ENCODE measurements around the gene NKAPL. TPM values are rescaled to one million over a fixed set of nuclear protein-coding genes. Genes with fewer than 3 reads are reported as not detected.

The NKAPL gene
- total RNA-seq, 4 donors from 2014 or later: 2.8 to 6.7 (median 4.7) TPM

DNA sequence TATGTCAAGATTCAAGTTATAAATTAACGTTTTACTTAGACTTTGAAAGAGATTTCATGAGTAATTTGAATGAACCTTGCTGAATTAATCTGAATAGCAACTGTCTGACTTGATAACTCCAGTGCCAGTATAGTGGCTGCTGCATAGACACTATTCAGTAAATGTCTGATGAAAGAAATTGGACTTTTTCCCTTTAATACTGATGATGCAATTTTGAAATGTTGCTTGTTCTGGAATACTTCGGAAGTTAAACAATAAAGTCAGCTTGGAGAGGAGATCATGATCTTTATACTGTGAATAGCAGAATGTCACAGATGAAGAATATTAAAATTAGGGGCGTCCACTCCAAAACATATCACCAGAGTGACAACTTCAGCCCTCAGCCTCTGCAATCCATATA is 18.6 kb downstream of the NKAPL start:
- Histone ChIP-seq H3K4me3 (no peak overlapping the region), H3K9me3 (peaks cover 0 to under 1% (median 0%) of the 10 kb centered on the region in 4 donors), H3K27ac (replicated peaks in 1 of 4) (no peak overlapping the region), H3K36me3 (peaks cover 25 to 51% (median 46%) of the 10 kb centered on the region in 4 donors), H3K27me3 (no peaks in the 10 kb centered on the region), H3K4me1 (peaks cover 6 to 16% (median 14%) of the 10 kb centered on the region in 4 donors)
- intact Hi-C loops (cut with DNase I): loop anchor here (5.0 kb wide), 1 partner anchor 80 kb away; no protein-coding TSS in a partner anchor
- no peak for TF ChIP-seq POLR2A (IDR thresholded peaks at IDR 0.05; ENCODE audit: low read depth)
- no peak for TF ChIP-seq EP300 (IDR thresholded peaks at IDR 0.05)
- TF ChIP-seq, protein P1, sequence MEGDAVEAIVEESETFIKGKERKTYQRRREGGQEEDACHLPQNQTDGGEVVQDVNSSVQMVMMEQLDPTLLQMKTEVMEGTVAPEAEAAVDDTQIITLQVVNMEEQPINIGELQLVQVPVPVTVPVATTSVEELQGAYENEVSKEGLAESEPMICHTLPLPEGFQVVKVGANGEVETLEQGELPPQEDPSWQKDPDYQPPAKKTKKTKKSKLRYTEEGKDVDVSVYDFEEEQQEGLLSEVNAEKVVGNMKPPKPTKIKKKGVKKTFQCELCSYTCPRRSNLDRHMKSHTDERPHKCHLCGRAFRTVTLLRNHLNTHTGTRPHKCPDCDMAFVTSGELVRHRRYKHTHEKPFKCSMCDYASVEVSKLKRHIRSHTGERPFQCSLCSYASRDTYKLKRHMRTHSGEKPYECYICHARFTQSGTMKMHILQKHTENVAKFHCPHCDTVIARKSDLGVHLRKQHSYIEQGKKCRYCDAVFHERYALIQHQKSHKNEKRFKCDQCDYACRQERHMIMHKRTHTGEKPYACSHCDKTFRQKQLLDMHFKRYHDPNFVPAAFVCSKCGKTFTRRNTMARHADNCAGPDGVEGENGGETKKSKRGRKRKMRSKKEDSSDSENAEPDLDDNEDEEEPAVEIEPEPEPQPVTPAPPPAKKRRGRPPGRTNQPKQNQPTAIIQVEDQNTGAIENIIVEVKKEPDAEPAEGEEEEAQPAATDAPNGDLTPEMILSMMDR (IDR thresholded peaks at IDR 0.05): no peak
- no peak for TF ChIP-seq POLR2AphosphoS5 (IDR thresholded peaks at IDR 0.05)
- DNase-seq (ENCODE audit: extremely low spot score): no peak
- 80% methylated on average over 3 of the region's 3 CpGs for WGBS

- peaks cover 0 to 6% (median 0%) of the 10 kb centered on the region in 4 donors for H3K9me3 ChIP-seq
- H3K36me3 ChIP-seq: peaks cover 12 to 42% (median 39%) of the 10 kb centered on the region in 4 donors
- intact Hi-C loops (cut with DNase I): loop anchor here (5.0 kb wide), 1 partner anchor 52 kb away; no protein-coding TSS in a partner anchor
- peak overlapping the region in 3 of 4 donors; percentile 74 to 80 (median 78) for H3K27ac ChIP-seq (replicated peaks in 1 of 4)
- WGBS: 38% methylated on average over 3 of the region's 3 CpGs
- peaks cover 6 to 17% (median 14%) of the 10 kb centered on the region in 4 donors for H3K4me1 ChIP-seq
- H3K4me3 ChIP-seq: peak overlapping the region; percentile 69 to 77 (median 76)
- no peak for DNase-seq (ENCODE audit: extremely low spot score)
- TF ChIP-seq, protein P1 (IDR thresholded peaks at IDR 0.05): no peak
- TF ChIP-seq EP300 (IDR thresholded peaks at IDR 0.05) (no peak), POLR2AphosphoS5 (IDR thresholded peaks at IDR 0.05) (no peak), POLR2A (IDR thresholded peaks at IDR 0.05; ENCODE audit: low read depth) (no peak)
- no peaks in the 10 kb centered on the region for H3K27me3 ChIP-seq
Observed at GRCh38 chr6:28280595-28281287, 21.6 kb downstream of the NKAPL start.

GRCh38 chr6:28281288-28282064 is 22.4 kb downstream of the NKAPL start, which contains the start of gene PGBD1:
Gene PGBD1, plus strand, starts transcription at chr6:28281572. Its CDS starts 2,242 bp downstream, at chr6:28283814.
- H3K4me3 ChIP-seq: peak within 1 kb of the TSS; percentile 69 to 77 (median 76)
- peaks cover 5 to 42% (median 37%) of the 10 kb centered on the region in 4 donors for H3K36me3 ChIP-seq
- DNase-seq (ENCODE audit: extremely low spot score): no peak
- peaks cover 6 to 17% (median 14%) of the 10 kb centered on the region in 4 donors for H3K4me1 ChIP-seq
- H3K27ac ChIP-seq (replicated peaks in 1 of 4): peak within 1 kb of the TSS; percentile 74 to 81 (median 79)
- intact Hi-C loops (cut with DNase I): loop anchor here (5.0 kb wide), 1 partner anchor 51 kb away; no protein-coding TSS in a partner anchor
- TF ChIP-seq POLR2AphosphoS5 (IDR thresholded peaks at IDR 0.05): peak; percentile 34 to 68
- no peak for TF ChIP-seq POLR2A (IDR thresholded peaks at IDR 0.05; ENCODE audit: low read depth)
- 0% methylated on average over 20 of the region's 50 CpGs for WGBS
- H3K9me3 ChIP-seq: peaks cover 0 to 6% (median 0%) of the 10 kb centered on the region in 4 donors
- H3K27me3 ChIP-seq: no peaks in the 10 kb centered on the region

DNA sequence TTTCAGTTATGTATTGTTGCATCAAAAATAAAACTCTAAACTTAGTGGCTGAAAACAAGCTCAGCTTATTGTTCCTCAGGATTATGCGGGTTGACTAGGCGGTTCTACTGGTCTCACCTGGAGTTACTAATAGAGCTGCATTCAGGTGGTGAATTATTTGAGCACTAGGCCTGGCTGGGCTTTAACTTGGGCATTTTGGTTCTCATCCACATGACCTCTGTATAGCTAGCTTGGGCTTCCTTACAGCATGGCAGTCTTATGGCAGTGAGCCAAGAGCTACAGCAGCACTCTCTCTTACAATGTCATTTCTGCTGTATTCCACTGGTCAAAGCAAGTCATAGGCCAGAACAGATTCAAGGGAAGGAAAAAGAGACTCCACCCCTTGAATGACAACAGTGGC is 23.8 kb downstream of the NKAPL start:
- WGBS: 100% methylated on average over 2 of the region's 2 CpGs
- H3K36me3 ChIP-seq: peaks cover 12 to 44% (median 38%) of the 10 kb centered on the region in 4 donors
- peaks cover 0 to 6% (median 0%) of the 10 kb centered on the region in 4 donors for H3K9me3 ChIP-seq
- H3K27me3 ChIP-seq: no peaks in the 10 kb centered on the region
- DNase-seq (ENCODE audit: extremely low spot score): no peak
- intact Hi-C loops (cut with DNase I): loop anchor here (5.0 kb wide), 1 partner anchor 49 kb away; no protein-coding TSS in a partner anchor
- peak overlapping the region in 1 of 4 donors; percentile 76 for H3K4me3 ChIP-seq
- H3K4me1 ChIP-seq: peaks cover 6 to 17% (median 14%) of the 10 kb centered on the region in 4 donors
- TF ChIP-seq EP300 (IDR thresholded peaks at IDR 0.05) (no peak), POLR2AphosphoS5 (IDR thresholded peaks at IDR 0.05) (no peak), POLR2A (IDR thresholded peaks at IDR 0.05; ENCODE audit: low read depth) (no peak)
- TF ChIP-seq, protein P1 (IDR thresholded peaks at IDR 0.05): no peak
- H3K27ac ChIP-seq (replicated peaks in 1 of 4): no peak overlapping the region

Measured in esophagus muscularis mucosa (tissue), 4 donors.